Trophoblast cell (in vitro differentiated cells and primary cell): ENCODE results near the gene TTC13.

Experiments used
- DNase-seq, 2 donors: peaks; one replicate each; pipeline ENCODE4 v3.0.0-alpha.2; 2016
- H2AFZ ChIP-seq: 2 replicates; pipeline ENCODE4 v1.6.1; 2013; ENCODE audit warnings: low read length, moderate library complexity, mild to moderate bottlenecking; ENCODE audit not compliant: insufficient read depth, poor library complexity
- H2AK5ac ChIP-seq: 2 replicates; pipeline ENCODE4 v1.6.1; 2013; ENCODE audit warnings: mild to moderate bottlenecking, low read length
- H2BK120ac ChIP-seq: 2 replicates; pipeline ENCODE4 v1.6.1; 2013; ENCODE audit warnings: low read length, mild to moderate bottlenecking, moderate library complexity; ENCODE audit not compliant: insufficient read depth, poor library complexity
- H2BK12ac ChIP-seq: 2 replicates; pipeline ENCODE4 v1.6.1; 2013; ENCODE audit warnings: mild to moderate bottlenecking, low read length, moderate library complexity
- H2BK5ac ChIP-seq: 2 replicates; pipeline ENCODE4 v1.6.1; 2013; ENCODE audit warnings: low read length, low read depth, moderate library complexity, mild to moderate bottlenecking; ENCODE audit not compliant: poor library complexity
- H3K14ac ChIP-seq: 2 replicates; pipeline ENCODE4 v1.6.1; 2013; ENCODE audit warnings: mild to moderate bottlenecking, low read length
- H3K18ac ChIP-seq: 2 replicates; pipeline ENCODE4 v1.6.1; 2013; ENCODE audit warnings: mild to moderate bottlenecking, low read length
- H3K23ac ChIP-seq: 2 replicates; pipeline ENCODE4 v1.6.1; 2013; ENCODE audit warnings: low read length
- H3K27ac ChIP-seq: 2 replicates; pipeline ENCODE4 v1.5.1; 2013; ENCODE audit warnings: low read depth, mild to moderate bottlenecking, inconsistent platforms, low read length, moderate library complexity
- H3K27me3 ChIP-seq: 2 replicates; pipeline ENCODE4 v1.6.1; 2013; ENCODE audit warnings: inconsistent platforms, mild to moderate bottlenecking, low read length, moderate library complexity; ENCODE audit not compliant: insufficient read depth
- H3K36me3 ChIP-seq, 2 experiments: 1 replicate in 1 of 2; 2 replicates in 1 of 2; pipeline ENCODE4 v1.6.1; 2013; ENCODE audit warnings: low read length in 2 of 2, mild to moderate bottlenecking in 2 of 2, moderate library complexity in 1 of 2; ENCODE audit not compliant: insufficient read depth in 2 of 2, control insufficient read depth in 1 of 2
- H3K4ac ChIP-seq: 2 replicates; pipeline ENCODE4 v1.6.1; 2013; ENCODE audit warnings: low read depth, mild to moderate bottlenecking, low read length, moderate library complexity
- H3K4me1 ChIP-seq, 2 experiments: 1 replicate in 1 of 2; 2 replicates in 1 of 2; pipeline ENCODE4 v1.6.1; 2013; ENCODE audit warnings: low read length in 2 of 2, mild to moderate bottlenecking in 2 of 2, moderate library complexity in 1 of 2; ENCODE audit not compliant: insufficient read depth in 2 of 2, control insufficient read depth in 1 of 2
- H3K4me2 ChIP-seq: 2 replicates; pipeline ENCODE4 v1.6.1; 2013; ENCODE audit warnings: inconsistent platforms, mild to moderate bottlenecking, low read length, moderate library complexity
- H3K4me3 ChIP-seq: 2 replicates; pipeline ENCODE4 v1.5.1; 2013; ENCODE audit warnings: mild to moderate bottlenecking, low read depth, low read length, inconsistent platforms
- H3K79me1 ChIP-seq: one replicate; pipeline ENCODE4 v1.6.1; 2013; ENCODE audit warnings: low read length
- H3K79me2 ChIP-seq: 2 replicates; pipeline ENCODE4 v1.6.1; 2013; ENCODE audit warnings: low read length, mild to moderate bottlenecking; ENCODE audit not compliant: control insufficient read depth, insufficient read depth, poor library complexity
- H3K9ac ChIP-seq: 2 replicates; pipeline ENCODE4 v1.6.1; 2013; ENCODE audit warnings: mild to moderate bottlenecking, low read length
- H3K9me3 ChIP-seq: 2 replicates; pipeline ENCODE4 v1.6.1; 2013; ENCODE audit warnings: low read depth, mild to moderate bottlenecking, control low read depth, inconsistent platforms, low read length; ENCODE audit not compliant: insufficient read depth
- H4K12ac ChIP-seq: 2 replicates; pipeline ENCODE4 v1.6.1; 2013; ENCODE audit warnings: low read depth, mild to moderate bottlenecking, low read length, moderate library complexity
- H4K8ac ChIP-seq: 2 replicates; pipeline ENCODE4 v1.6.1; 2013; ENCODE audit warnings: low read depth, mild to moderate bottlenecking, low read length, moderate library complexity
- H4K91ac ChIP-seq: one replicate; pipeline ENCODE4 v1.6.1; 2013; ENCODE audit warnings: low read depth, mild to moderate bottlenecking, low read length, moderate library complexity
- WGBS: extraction: QIAGEN DNeasy Blood & Tissue Kit; methylation state at CpG from one replicate; pipeline ENCODE4 v1.1.7; 2013; ENCODE audit warnings: missing lambda C conversion rate; ENCODE audit not compliant: insufficient read length, insufficient coverage; ENCODE audit errors: extremely low coverage; 5-methylcytosine and 5-hydroxymethylcytosine counted together

TTC13 gene

DNA sequence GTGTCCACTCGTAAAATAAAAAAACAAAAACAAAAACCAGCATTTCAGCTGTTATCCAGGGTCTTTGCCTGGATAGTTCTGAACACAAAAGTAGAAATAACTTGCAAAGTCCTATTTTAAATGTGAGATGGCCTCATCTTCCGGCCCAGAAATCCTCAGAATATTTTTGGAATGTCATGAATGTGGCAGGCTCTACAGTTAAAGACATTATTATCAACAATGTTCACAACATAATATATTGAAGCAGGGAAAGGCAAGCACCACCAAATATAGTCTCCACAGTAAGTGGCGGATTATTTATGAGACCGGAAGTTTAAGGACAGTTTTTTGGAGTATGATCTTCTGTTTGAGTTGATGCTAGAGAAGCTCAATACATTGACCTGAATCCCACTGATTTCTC is 109.2 kb downstream of the TTC13 start:
- WGBS = no CpG with 5 or more reads among the region's 4 CpGs
- Histone ChIP-seq H2BK12ac (no peak overlapping the region), H3K4me3 (no peak overlapping the region), H3K18ac (no peak overlapping the region), H3K4me1 (peaks cover 17 to 20% of the 10 kb centered on the region in 2 experiments), H3K27ac (peak overlapping the region; percentile 84), H4K8ac (no peak overlapping the region), H3K14ac (no peak overlapping the region), H2BK120ac (peak overlapping the region; percentile 79), H3K79me2 (peaks cover 25% of the 10 kb centered on the region), H3K4ac (no peak overlapping the region), H4K12ac (no peak overlapping the region), H3K9me3 (no peaks in the 10 kb centered on the region), H4K91ac (peak overlapping the region; percentile 96), H2AK5ac (no peak overlapping the region), H3K27me3 (no peaks in the 10 kb centered on the region), H2AFZ (no peak overlapping the region), H2BK5ac (no peak overlapping the region), H3K4me2 (peak overlapping the region; percentile 80), H3K23ac (no peak overlapping the region), H3K79me1 (peaks cover 17% of the 10 kb centered on the region), H3K9ac (no peak overlapping the region), H3K36me3 (peaks cover 3% of the 10 kb centered on the region in 2 experiments)
- DNase-seq = peak in 1 of 2 donors; percentile 53

DNA sequence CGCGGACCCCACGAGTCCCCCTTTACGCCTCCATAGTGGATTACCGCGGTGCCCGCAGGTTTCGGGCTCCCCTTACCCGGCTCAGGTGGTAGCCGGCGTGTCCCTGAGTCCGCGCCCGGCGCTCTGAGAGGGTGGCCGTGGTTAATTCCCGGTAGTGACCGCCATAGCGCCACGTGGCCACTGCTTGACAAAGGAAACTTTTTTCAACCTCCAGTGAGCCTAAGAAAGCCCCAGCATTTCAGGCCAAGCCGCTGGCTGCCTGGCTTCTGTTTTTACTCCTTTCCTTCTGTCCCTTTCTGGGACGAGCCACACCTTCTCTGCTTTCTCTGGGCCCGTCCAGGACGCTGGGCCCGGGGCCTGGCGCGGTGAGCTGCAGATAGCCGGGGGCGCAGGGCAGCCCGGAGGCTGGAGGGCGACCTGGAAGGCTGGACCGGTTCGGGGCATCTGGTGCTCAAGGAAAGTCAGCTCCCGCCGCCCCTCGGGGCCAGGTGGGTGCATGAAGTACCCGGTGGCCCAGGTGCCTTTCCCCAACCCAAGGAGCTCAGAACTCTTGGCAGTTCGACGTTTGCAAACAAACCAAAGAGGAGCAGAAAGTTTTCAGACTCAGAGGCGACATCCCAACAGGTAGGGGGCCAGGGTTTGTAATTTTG is 109.8 kb downstream of the TTC13 start:
- peak; percentile 75 for DNase-seq
- peak overlapping the region; percentile 67 for H3K18ac ChIP-seq
- peak overlapping the region; percentile 53 for H3K4me3 ChIP-seq
- peak overlapping the region; percentile 37 for H2BK12ac ChIP-seq
- H2BK5ac ChIP-seq = peak overlapping the region; percentile 88
- peak overlapping the region; percentile 71 for H2AK5ac ChIP-seq
- no peak overlapping the region for H3K23ac ChIP-seq
- H3K79me1 ChIP-seq = peaks cover 20% of the 10 kb centered on the region
- no peaks in the 10 kb centered on the region for H3K9me3 ChIP-seq
- WGBS = no CpG with 5 or more reads among the region's 40 CpGs
- peak overlapping the region; percentile 38 for H2AFZ ChIP-seq
- peak overlapping the region; percentile 93 for H4K12ac ChIP-seq
- peak overlapping the region; percentile 80 for H3K4me2 ChIP-seq
- H3K36me3 ChIP-seq = peaks cover 3% of the 10 kb centered on the region in 2 experiments
- peaks cover 20 to 26% of the 10 kb centered on the region in 2 experiments for H3K4me1 ChIP-seq
- H3K79me2 ChIP-seq = peaks cover 25% of the 10 kb centered on the region
- H3K4ac ChIP-seq = peak overlapping the region; percentile 9
- H4K91ac ChIP-seq = peak overlapping the region; percentile 96
- peak overlapping the region; percentile 82 for H3K9ac ChIP-seq
- H4K8ac ChIP-seq = peak overlapping the region; percentile 98
- H3K27me3 ChIP-seq = no peaks in the 10 kb centered on the region
- H2BK120ac ChIP-seq = peak overlapping the region; percentile 79
- peak overlapping the region; percentile 84 for H3K27ac ChIP-seq
- peak overlapping the region; percentile 86 for H3K14ac ChIP-seq

DNA sequence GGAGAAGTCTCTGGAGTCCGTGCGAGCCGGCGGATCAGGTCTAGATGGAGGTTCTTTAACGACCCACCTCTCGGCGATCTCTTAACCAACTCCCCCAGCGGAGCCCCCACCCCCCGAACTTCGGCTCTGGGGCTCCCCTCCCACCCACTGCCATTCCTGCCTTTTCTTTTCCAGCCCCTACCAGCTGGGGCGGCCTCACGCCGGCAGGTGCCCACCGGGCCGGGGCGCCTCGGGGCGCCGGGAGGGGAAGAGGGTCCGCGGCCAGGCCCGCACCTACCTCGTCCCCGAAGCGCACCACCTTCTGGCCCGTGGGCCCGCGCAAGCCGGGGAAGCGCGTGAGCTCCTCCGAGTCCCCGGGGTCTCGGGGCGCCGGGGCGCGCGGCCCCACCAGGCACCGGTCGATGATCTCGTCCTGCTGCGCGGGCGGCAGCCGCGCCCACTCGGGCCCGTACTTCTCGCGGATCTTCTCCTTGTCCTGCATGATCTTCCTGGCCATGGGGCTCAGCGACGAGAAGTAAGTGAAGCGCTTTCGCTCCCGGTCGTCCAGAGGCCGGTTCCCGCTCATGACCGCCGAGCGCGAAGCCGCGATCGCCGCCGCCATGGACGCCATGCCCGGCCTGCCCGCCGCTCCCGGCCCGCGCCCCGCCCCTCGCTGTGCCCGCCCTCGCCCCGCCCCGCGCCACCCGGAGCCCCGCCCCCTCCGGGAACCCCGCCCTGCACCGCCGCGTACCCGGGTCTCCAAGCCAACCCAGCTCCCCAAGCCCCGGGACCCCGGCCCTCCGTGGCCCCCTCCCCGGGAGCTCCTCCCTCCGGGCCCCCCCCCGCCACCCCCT is 110.5 kb downstream of the TTC13 start, which contains the start of gene C1orf198:
TSS of gene C1orf198 (minus strand) at position 619 of the 833 bp plus-strand sequence. CDS start at position 610, 9 bp downstream.
- peak within 1 kb of the TSS; percentile 93 for H4K12ac ChIP-seq
- H3K18ac ChIP-seq = peak within 1 kb of the TSS; percentile 75
- peak within 1 kb of the TSS; percentile 79 for H2BK120ac ChIP-seq
- no peak within 1 kb of the TSS for H3K23ac ChIP-seq
- peak within 1 kb of the TSS; percentile 96 for H4K91ac ChIP-seq
- H3K4me2 ChIP-seq = peak within 1 kb of the TSS; percentile 83
- peak within 1 kb of the TSS; percentile 88 for H2BK5ac ChIP-seq
- H3K79me1 ChIP-seq = peaks cover 20% of the 10 kb centered on the region
- peak within 1 kb of the TSS; percentile 98 for H4K8ac ChIP-seq
- H3K9me3 ChIP-seq = no peaks in the 10 kb centered on the region
- H3K36me3 ChIP-seq = peaks cover 3% of the 10 kb centered on the region in 2 experiments
- H3K4me3 ChIP-seq = peak within 1 kb of the TSS; percentile 85
- H3K9ac ChIP-seq = peak within 1 kb of the TSS; percentile 82
- H3K27ac ChIP-seq = peak within 1 kb of the TSS; percentile 84
- peaks cover 25 to 31% of the 10 kb centered on the region in 2 experiments for H3K4me1 ChIP-seq
- H3K79me2 ChIP-seq = peaks cover 25% of the 10 kb centered on the region
- peak within 1 kb of the TSS; percentile 87 for H3K14ac ChIP-seq
- WGBS = no CpG with 5 or more reads among the region's 96 CpGs
- H3K4ac ChIP-seq = peak within 1 kb of the TSS; percentile 89
- H2AK5ac ChIP-seq = peak within 1 kb of the TSS; percentile 75
- peak within 1 kb of the TSS; percentile 41 for H2BK12ac ChIP-seq
- H3K27me3 ChIP-seq = no peaks in the 10 kb centered on the region
- H2AFZ ChIP-seq = peak within 1 kb of the TSS; percentile 65
- peak; percentile 23 to 66 for DNase-seq

DNA sequence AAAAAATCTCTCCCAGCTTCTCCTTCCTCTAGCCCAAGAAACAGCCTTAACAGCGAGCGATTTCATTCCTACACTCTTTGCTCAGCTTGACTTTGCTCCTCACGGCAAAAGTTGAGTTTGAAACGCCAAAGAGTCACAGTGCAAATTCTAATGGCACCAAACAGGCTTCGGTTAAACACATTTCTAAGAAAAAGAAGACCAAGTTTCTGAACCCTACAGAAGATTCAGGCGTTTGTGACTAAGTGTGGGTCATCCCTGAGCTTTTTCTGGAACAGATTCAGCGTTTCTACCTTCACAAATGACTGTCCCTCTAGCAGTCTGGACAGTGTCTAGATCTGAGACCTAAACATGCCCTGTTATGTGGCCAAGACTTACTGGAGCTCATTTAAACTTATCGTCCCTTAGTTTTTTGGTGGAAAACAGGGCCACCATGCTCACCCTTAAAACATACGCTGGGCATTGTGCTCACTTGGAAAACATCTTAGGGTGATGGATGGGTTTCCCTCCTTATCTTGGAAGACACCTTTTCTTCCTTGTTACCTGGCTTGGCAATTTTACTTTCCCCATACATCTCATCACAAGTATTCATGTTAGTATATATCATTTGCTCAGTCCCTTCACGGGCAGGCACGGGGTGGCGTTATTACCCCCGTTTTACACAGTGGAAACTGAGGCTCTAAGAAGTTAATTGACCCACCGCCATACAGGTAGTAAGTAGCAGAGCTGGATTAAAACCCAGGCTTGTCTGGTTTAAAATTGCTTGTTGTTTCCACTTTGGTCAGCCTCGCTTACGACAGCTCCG is 111.4 kb downstream of the TTC13 start:
- H2BK5ac ChIP-seq = no peak overlapping the region
- peak overlapping the region; percentile 85 for H4K91ac ChIP-seq
- H3K79me1 ChIP-seq = peaks cover 20% of the 10 kb centered on the region
- peak overlapping the region; percentile 65 for H2AFZ ChIP-seq
- H2AK5ac ChIP-seq = peak overlapping the region; percentile 75
- H3K36me3 ChIP-seq = peaks cover 3% of the 10 kb centered on the region in 2 experiments
- peak overlapping the region; percentile 75 for H3K18ac ChIP-seq
- H3K14ac ChIP-seq = peak overlapping the region; percentile 87
- H3K4me2 ChIP-seq = peak overlapping the region; percentile 83
- H3K79me2 ChIP-seq = peaks cover 25% of the 10 kb centered on the region
- H2BK120ac ChIP-seq = peak overlapping the region; percentile 0
- H3K27me3 ChIP-seq = no peaks in the 10 kb centered on the region
- peak overlapping the region; percentile 34 for H4K8ac ChIP-seq
- H3K4me1 ChIP-seq = peaks cover 25 to 31% of the 10 kb centered on the region in 2 experiments
- no peak overlapping the region for H3K23ac ChIP-seq
- peak in 1 of 2 donors; percentile 25 for DNase-seq
- WGBS = no CpG with 5 or more reads among the region's 17 CpGs
- H3K4me3 ChIP-seq = peak overlapping the region; percentile 85
- H3K9me3 ChIP-seq = no peaks in the 10 kb centered on the region
- peak overlapping the region; percentile 89 for H3K4ac ChIP-seq
- no peak overlapping the region for H3K27ac ChIP-seq
- H4K12ac ChIP-seq = no peak overlapping the region
- peak overlapping the region; percentile 87 for H3K9ac ChIP-seq
- H2BK12ac ChIP-seq = no peak overlapping the region
